H1 (cell line): ENCODE results near the gene ICAM2. TPM values are rescaled to one million over a fixed set of nuclear protein-coding genes. Genes with fewer than 3 reads are reported as not detected.

Experiments
- EGR1 ChIP-seq: IDR thresholded peaks from 2 replicates; pipeline ENCODE4 v1.6.1; 2011; ENCODE audit warnings: low read depth, low read length, borderline replicate concordance
- GTF2F1 ChIP-seq: IDR thresholded peaks from 2 replicates; pipeline ENCODE4 v1.6.1; 2012; ENCODE audit warnings: low read depth, low read length, improper control_type of control experiment, borderline replicate concordance
- POLR2A ChIP-seq, 2 experiments: IDR thresholded peaks; 1 replicate in 1 of 2; 2 replicates in 1 of 2; pipeline ENCODE4 v1.6.1; 2011; ENCODE audit warnings: low read depth in 2 of 2, low read length in 2 of 2, mild to moderate bottlenecking in 2 of 2; ENCODE audit errors: control extremely low read depth in 1 of 2
- SUZ12 ChIP-seq: fragments of 200-600 bp; sonication (generic); IDR thresholded peaks from 2 replicates; pipeline ENCODE4 v1.6.1; 2012; ENCODE audit warnings: mild to moderate bottlenecking, inconsistent platforms, low read length, moderate library complexity, mixed read lengths
- TBP ChIP-seq: IDR thresholded peaks from 2 replicates; pipeline ENCODE4 v1.6.1; 2011; ENCODE audit warnings: low read depth, low read length, improper control_type of control experiment
- TCF12 ChIP-seq: IDR thresholded peaks from 2 replicates; pipeline ENCODE4 v1.6.1; 2011; ENCODE audit warnings: low read depth, mild to moderate bottlenecking, low read length
- polyA plus RNA-seq, 7 experiments: library from polyadenylated mRNA; depleted of rRNA in 3 of 7; stranded (reverse) in 5 of 7; unstranded in 2 of 7; fragments of >200 nt in 5 of 7; fragments of 200-250 nt in 2 of 7; gene quantifications; 1 replicate in 5 of 7; 2 replicates in 1 of 7; 4 replicates in 1 of 7; pipeline versions ENCODE4 v1.2.1 to v1.2.3, GENCODE V29; 2011 to 2013; ENCODE audit warnings: missing spikeins in 2 of 7, mixed read lengths in 2 of 7
- total RNA-seq: library from RNA; stranded (reverse); fragmentation: NEBNext Ultra II Directional; extraction: Animal tissue kit (Norgen Biotek cat#: 25700); gene quantifications from 2 replicates; pipeline ENCODE4 v1.2.1, GENCODE V29; 2021
- TF ChIP-seq, protein P1 (sequence below): fragments of 300-600 bp; sonication (generic); IDR thresholded peaks from 2 replicates; pipeline ENCODE4 v1.7.1; 2012; ENCODE audit warnings: low read length, moderate library complexity, mild to moderate bottlenecking, inconsistent platforms; ENCODE audit not compliant: insufficient replicate concordance

Gene ICAM2
- total and polyA plus RNA-seq, 2 of the 8 experiments (the other 6 are each of a cell fraction or from before 2014, with no cell fraction given) = 0.45 to 0.63 TPM

- TF ChIP-seq, protein P1, sequence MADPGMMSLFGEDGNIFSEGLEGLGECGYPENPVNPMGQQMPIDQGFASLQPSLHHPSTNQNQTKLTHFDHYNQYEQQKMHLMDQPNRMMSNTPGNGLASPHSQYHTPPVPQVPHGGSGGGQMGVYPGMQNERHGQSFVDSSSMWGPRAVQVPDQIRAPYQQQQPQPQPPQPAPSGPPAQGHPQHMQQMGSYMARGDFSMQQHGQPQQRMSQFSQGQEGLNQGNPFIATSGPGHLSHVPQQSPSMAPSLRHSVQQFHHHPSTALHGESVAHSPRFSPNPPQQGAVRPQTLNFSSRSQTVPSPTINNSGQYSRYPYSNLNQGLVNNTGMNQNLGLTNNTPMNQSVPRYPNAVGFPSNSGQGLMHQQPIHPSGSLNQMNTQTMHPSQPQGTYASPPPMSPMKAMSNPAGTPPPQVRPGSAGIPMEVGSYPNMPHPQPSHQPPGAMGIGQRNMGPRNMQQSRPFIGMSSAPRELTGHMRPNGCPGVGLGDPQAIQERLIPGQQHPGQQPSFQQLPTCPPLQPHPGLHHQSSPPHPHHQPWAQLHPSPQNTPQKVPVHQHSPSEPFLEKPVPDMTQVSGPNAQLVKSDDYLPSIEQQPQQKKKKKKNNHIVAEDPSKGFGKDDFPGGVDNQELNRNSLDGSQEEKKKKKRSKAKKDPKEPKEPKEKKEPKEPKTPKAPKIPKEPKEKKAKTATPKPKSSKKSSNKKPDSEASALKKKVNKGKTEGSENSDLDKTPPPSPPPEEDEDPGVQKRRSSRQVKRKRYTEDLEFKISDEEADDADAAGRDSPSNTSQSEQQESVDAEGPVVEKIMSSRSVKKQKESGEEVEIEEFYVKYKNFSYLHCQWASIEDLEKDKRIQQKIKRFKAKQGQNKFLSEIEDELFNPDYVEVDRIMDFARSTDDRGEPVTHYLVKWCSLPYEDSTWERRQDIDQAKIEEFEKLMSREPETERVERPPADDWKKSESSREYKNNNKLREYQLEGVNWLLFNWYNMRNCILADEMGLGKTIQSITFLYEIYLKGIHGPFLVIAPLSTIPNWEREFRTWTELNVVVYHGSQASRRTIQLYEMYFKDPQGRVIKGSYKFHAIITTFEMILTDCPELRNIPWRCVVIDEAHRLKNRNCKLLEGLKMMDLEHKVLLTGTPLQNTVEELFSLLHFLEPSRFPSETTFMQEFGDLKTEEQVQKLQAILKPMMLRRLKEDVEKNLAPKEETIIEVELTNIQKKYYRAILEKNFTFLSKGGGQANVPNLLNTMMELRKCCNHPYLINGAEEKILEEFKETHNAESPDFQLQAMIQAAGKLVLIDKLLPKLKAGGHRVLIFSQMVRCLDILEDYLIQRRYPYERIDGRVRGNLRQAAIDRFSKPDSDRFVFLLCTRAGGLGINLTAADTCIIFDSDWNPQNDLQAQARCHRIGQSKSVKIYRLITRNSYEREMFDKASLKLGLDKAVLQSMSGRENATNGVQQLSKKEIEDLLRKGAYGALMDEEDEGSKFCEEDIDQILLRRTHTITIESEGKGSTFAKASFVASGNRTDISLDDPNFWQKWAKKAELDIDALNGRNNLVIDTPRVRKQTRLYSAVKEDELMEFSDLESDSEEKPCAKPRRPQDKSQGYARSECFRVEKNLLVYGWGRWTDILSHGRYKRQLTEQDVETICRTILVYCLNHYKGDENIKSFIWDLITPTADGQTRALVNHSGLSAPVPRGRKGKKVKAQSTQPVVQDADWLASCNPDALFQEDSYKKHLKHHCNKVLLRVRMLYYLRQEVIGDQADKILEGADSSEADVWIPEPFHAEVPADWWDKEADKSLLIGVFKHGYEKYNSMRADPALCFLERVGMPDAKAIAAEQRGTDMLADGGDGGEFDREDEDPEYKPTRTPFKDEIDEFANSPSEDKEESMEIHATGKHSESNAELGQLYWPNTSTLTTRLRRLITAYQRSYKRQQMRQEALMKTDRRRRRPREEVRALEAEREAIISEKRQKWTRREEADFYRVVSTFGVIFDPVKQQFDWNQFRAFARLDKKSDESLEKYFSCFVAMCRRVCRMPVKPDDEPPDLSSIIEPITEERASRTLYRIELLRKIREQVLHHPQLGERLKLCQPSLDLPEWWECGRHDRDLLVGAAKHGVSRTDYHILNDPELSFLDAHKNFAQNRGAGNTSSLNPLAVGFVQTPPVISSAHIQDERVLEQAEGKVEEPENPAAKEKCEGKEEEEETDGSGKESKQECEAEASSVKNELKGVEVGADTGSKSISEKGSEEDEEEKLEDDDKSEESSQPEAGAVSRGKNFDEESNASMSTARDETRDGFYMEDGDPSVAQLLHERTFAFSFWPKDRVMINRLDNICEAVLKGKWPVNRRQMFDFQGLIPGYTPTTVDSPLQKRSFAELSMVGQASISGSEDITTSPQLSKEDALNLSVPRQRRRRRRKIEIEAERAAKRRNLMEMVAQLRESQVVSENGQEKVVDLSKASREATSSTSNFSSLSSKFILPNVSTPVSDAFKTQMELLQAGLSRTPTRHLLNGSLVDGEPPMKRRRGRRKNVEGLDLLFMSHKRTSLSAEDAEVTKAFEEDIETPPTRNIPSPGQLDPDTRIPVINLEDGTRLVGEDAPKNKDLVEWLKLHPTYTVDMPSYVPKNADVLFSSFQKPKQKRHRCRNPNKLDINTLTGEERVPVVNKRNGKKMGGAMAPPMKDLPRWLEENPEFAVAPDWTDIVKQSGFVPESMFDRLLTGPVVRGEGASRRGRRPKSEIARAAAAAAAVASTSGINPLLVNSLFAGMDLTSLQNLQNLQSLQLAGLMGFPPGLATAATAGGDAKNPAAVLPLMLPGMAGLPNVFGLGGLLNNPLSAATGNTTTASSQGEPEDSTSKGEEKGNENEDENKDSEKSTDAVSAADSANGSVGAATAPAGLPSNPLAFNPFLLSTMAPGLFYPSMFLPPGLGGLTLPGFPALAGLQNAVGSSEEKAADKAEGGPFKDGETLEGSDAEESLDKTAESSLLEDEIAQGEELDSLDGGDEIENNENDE = no peak
- TF ChIP-seq GTF2F1 (no peak), SUZ12 (no peak), TBP (no peak), POLR2A (IDR thresholded peaks at IDR 0.05; ENCODE audit: control extremely low read depth in 1 of 2, low read depth in 2 of 2, low read length in 2 of 2) (no peak), EGR1 (no peak), TCF12 (no peak)
Measured at GRCh38 chr17:64042700-64043485, 22.5 kb upstream of the ICAM2 start (continued).
